Stimulated activated memory B cell treated with anti-CD40 and anti-IgM and Interleukin-4, amounts not matched to agents 10 μg/mL and 1 μg/mL and 100 μg/mL, for 72 hours (primary cell): Measurements from ENCODE around the gene MRPL58.
A peak's percentile ranks its signal among the peaks of the same experiment; 100 is the strongest.
"Not testable (repeated sequence)": the region's sequence is repeated elsewhere in the genome, so short reads cannot be mapped to it uniquely, and the experiment has no call there.

ENCODE experiments used
- ATAC-seq: fragments of 150-1000 bp; cut with Tn5 transposase; 2 replicates; pipeline ENCODE4 v1.10.0; 2021
- H3K27ac Mint-ChIP-seq: one replicate; pipeline ENCODE4 v1.8.0; 2022; ENCODE audit warnings: mild to moderate bottlenecking, mixed read lengths
- H3K27me3 Mint-ChIP-seq: one replicate; pipeline ENCODE4 v1.8.0; 2022; ENCODE audit warnings: mixed read lengths
- H3K36me3 Mint-ChIP-seq: one replicate; pipeline ENCODE4 v1.8.0; 2022; ENCODE audit warnings: mixed read lengths
- H3K4me1 Mint-ChIP-seq: one replicate; pipeline ENCODE4 v1.8.0; 2022; ENCODE audit warnings: mixed read lengths
- H3K4me3 Mint-ChIP-seq: one replicate; pipeline ENCODE4 v1.8.0; 2022; ENCODE audit warnings: mild to moderate bottlenecking, moderate library complexity, mixed read lengths
- H3K9me3 Mint-ChIP-seq: one replicate; pipeline ENCODE4 v1.8.0; 2022; ENCODE audit warnings: mixed read lengths

The MRPL58 gene

DNA sequence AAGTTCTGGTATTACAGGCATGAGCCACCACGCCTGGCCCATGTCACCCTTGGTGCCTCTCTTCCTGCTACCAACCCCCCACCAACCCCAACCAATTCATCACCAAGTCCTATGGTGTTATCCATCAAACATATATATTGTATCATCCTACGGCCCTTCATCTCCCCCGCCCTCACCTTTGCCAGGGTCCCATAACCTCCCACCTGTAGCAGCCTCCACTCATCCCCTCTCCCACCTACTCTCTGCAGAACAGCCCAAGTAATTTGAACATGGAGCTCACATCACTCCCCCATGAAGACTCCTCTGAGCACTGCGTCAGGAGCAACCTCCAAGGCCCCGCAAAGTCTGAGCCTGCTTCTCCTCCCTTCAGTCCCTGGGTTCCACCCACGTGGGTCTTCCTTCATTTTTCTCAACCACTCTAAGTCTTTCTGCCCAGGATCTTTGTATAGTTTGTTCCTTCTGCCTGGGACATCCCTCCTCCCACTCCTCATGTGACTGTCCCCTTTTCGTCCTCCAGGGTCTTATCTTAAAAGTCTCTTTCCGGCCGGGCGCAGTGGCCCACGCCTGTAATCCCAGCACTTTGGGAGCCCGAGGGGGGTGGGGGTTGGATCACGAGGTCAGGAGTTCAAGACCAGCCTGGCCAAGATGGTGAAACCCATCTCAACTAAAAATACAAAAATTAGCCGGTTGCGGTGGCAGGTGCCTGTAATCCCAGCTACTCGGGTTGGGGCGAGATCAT lies 32.9 kb upstream of the MRPL58 start:
- H3K9me3 Mint-ChIP-seq: no peaks in the 10 kb centered on the region
- peaks cover 11% of the 10 kb centered on the region for H3K4me1 Mint-ChIP-seq
- no peak overlapping the region for H3K4me3 Mint-ChIP-seq
- no peak for ATAC-seq
- no peak overlapping the region for H3K27ac Mint-ChIP-seq
- H3K36me3 Mint-ChIP-seq: no peaks in the 10 kb centered on the region
- peaks cover 61% of the 10 kb centered on the region for H3K27me3 Mint-ChIP-seq

DNA sequence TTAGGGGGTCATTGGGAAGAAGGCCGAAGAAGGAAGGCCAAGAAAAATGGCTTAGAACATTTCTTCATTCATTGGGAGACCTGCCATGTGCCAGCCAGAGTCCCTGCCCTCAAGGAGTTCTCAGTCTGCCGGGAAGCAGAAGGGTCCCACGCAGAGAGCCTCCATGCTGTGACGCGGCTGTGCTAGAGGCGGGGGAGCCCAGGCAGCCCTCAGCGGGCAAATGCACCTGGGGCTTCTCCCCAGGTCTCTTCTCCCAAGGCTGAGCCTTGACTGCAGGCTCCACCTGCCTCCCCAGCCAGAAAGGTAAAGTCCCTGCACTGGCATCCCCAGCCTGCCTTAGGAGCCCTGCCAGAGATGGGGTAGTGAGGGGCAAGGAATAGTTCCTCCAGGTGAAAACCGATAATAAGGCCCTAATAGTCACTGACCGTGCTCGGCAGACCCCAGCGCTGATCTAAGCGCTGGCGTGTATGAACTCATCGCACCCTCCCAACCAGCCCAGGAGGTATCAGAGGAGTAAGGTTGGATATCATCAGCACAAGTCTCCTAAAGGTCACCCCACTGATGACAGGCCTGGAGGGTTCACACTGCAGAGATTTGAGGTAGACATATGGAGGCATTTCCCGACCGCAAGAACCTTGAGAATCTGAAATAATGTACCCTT lies 31.0 kb upstream of the MRPL58 start:
- H3K9me3 Mint-ChIP-seq: no peaks in the 10 kb centered on the region
- peaks cover 61% of the 10 kb centered on the region for H3K27me3 Mint-ChIP-seq
- H3K36me3 Mint-ChIP-seq: no peaks in the 10 kb centered on the region
- peak overlapping the region; percentile 40 for H3K27ac Mint-ChIP-seq
- peaks cover 13% of the 10 kb centered on the region for H3K4me1 Mint-ChIP-seq
- H3K4me3 Mint-ChIP-seq: peak overlapping the region; percentile 78
- ATAC-seq: no peak

DNA sequence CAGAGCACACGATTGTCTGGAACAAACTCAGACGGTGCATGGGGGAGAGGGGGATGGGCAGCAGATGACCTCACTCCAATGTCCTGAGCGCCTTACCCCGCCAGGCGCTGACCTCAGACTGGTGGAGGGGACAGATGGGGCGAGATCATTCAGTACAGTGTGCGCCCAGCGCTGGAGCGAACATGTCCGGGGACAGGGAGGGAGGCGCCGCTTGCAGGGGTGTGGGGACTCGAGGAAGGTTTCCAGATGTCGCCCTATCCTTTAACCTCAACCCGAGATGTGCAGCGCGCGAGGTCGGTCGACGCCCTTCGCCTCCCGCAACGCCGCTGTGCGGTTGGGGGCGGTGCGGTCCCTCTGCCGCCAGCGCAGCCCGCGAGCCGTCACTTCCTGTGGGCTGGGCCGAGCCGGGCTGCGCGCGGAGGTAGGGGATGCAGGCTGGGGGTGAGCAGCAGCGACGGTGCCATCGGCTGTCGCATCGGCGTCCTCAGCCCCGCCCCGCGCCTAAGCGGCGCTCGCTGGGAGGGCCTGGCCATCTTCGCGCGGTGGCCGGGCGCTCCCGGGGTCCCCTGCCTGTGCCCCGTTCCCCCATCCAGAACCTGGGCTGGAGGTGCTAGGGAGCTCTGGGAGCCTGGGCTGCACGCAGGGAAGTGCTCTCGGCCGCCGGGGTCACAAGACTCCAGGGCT lies 30.3 kb upstream of the MRPL58 start:
- Mint-ChIP-seq H3K27ac (peak overlapping the region; percentile 40), H3K4me3 (peak overlapping the region; percentile 78), H3K9me3 (no peaks in the 10 kb centered on the region), H3K36me3 (no peaks in the 10 kb centered on the region), H3K27me3 (peaks cover 61% of the 10 kb centered on the region), H3K4me1 (peaks cover 20% of the 10 kb centered on the region)
- peak; percentile 92 for ATAC-seq

DNA sequence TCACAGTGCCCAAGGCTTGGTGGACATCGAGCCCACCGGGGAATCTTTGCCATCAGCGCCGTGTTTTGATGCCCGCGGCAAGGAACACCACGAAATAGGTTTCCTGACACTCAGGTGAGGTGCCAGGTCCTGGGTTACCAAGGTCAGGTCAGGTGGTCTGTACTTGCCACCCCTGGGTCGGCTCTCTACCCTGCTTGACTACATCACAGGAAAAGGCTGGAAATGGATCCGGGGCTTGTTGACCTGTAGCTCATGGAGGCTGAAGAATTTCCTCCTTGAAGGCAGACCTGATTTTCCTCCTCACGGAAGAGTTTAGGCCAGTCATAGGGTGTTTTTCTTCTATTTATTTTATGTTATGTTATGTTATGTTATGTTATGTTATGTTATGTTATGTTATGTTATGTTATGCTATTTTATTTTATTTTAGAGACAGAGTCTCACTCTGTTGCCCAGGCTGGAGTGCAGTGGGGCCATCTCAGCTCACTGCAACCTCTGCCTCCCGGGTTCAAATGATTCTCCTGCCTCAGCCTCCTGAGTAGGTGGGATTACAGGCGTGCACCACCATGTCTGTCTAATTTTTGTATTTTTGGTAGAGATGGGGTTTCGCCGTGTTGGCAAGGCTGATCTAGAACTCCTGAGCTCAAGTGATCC lies 29.7 kb upstream of the MRPL58 start:
- H3K4me1 Mint-ChIP-seq: peaks cover 22% of the 10 kb centered on the region
- peak overlapping the region; percentile 40 for H3K27ac Mint-ChIP-seq
- H3K9me3 Mint-ChIP-seq, H3K36me3 Mint-ChIP-seq, ATAC-seq: not testable (repeated sequence)
- H3K4me3 Mint-ChIP-seq: peak overlapping the region; percentile 78
- H3K27me3 Mint-ChIP-seq: peaks cover 65% of the 10 kb centered on the region

DNA sequence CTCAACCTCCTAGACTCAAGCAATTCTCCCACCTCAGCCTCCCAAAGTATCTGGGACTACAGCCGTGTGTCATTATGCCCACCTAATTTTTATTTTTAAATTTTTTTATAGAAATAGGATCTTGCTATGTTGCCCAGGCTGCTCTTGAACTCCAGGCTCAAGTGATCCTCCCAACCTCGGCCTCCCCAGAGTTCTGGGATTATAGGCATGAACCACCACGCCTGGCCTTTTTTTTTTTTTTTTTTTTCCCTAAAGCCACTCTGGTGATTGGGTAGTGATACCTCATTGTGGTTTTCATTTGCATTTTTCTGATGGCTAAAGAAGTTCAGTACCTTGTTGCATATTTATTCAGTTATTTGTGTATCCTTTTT lies 26.3 kb upstream of the MRPL58 start:
- no peaks in the 10 kb centered on the region for H3K36me3 Mint-ChIP-seq
- peaks cover 54% of the 10 kb centered on the region for H3K27me3 Mint-ChIP-seq
- no peak for ATAC-seq
- H3K9me3 Mint-ChIP-seq: no peaks in the 10 kb centered on the region
- H3K4me1 Mint-ChIP-seq: peaks cover 27% of the 10 kb centered on the region
- H3K4me3 Mint-ChIP-seq: no peak overlapping the region
- no peak overlapping the region for H3K27ac Mint-ChIP-seq

GRCh38 chr17:74987418-74987908 lies 25.0 kb upstream of the MRPL58 start, which contains the start of gene CDR2L:
CDR2L (plus strand) TSS chr17:74987632; CDS start chr17:74988044, 412 bp downstream.
- peaks cover 18% of the 10 kb centered on the region for H3K4me1 Mint-ChIP-seq
- peak; percentile 96 for ATAC-seq
- peak within 1 kb of the TSS; percentile 71 for H3K4me3 Mint-ChIP-seq
- no peaks in the 10 kb centered on the region for H3K9me3 Mint-ChIP-seq
- H3K27me3 Mint-ChIP-seq: peaks cover 49% of the 10 kb centered on the region
- H3K27ac Mint-ChIP-seq: no peak within 1 kb of the TSS
- H3K36me3 Mint-ChIP-seq: no peaks in the 10 kb centered on the region

- Mint-ChIP-seq H3K4me1 (peaks cover 18% of the 10 kb centered on the region), H3K27me3 (peaks cover 49% of the 10 kb centered on the region)
- ATAC-seq: peak; percentile 69
Observed at GRCh38 chr17:74987909-74988711, 24.4 kb upstream of the MRPL58 start.

DNA sequence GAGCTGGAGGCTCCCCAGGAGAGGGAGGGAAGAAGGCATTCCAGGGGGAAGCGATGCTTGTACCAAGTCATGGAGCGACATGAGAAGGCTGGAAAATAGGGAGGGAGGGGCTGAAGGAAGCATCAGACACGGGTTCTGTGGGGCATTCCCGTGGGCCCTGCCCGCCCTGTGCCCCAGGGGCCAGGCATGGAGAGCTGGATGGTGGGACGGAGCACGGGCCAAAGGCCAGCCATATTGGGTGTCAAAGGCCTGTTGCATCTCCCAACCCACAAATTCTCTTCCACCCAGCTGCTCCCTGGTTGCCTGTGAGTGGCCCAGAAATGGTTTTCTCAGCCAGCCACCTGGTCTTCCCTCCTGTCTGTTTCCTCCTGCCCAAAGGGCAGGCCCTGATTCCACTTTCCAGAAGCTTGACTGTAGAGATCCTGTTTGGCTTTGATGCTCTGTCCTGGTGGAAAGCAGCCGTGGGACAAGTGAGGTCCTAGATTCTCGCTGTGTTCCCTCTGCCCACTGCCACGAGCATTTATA lies 21.8 kb upstream of the MRPL58 start:
- no peaks in the 10 kb centered on the region for H3K9me3 Mint-ChIP-seq
- peaks cover 18% of the 10 kb centered on the region for H3K4me1 Mint-ChIP-seq
- peaks cover 36% of the 10 kb centered on the region for H3K27me3 Mint-ChIP-seq
- no peak overlapping the region for H3K4me3 Mint-ChIP-seq
- H3K27ac Mint-ChIP-seq: no peak overlapping the region
- no peaks in the 10 kb centered on the region for H3K36me3 Mint-ChIP-seq
- no peak for ATAC-seq

More at GRCh38 chr17:74987909-74988711, 24.4 kb upstream of the MRPL58 start:
- H3K36me3 Mint-ChIP-seq: no peaks in the 10 kb centered on the region
- H3K9me3 Mint-ChIP-seq: no peaks in the 10 kb centered on the region
- H3K27ac Mint-ChIP-seq: no peak overlapping the region
- H3K4me3 Mint-ChIP-seq: peak overlapping the region; percentile 64

DNA sequence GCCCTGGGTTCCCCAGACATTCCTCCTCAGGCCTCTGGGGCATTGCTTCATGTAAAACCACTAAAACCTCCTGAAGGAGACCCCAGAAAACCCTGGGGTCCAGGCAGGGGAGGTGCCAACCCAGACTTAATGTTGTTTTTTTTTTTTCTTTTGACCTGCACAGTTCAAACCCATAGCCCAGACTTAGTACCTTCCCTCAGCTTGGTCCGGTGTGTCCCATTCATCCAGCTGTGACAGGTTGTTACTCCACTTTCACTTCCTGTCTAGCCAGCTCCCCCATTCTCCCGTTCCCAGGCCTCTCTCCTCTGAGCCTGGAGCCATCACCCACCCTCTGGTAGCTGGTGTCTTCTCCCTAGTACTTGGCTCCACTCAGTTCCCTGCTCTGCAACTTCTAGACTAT lies 20.2 kb upstream of the MRPL58 start:
- H3K9me3 Mint-ChIP-seq: no peaks in the 10 kb centered on the region
- H3K36me3 Mint-ChIP-seq: no peaks in the 10 kb centered on the region
- ATAC-seq: no peak
- peaks cover 8% of the 10 kb centered on the region for H3K4me1 Mint-ChIP-seq
- no peak overlapping the region for H3K4me3 Mint-ChIP-seq
- H3K27me3 Mint-ChIP-seq: peaks cover 22% of the 10 kb centered on the region
- H3K27ac Mint-ChIP-seq: no peak overlapping the region

GRCh38 chr17:74994440-74994839 lies 18.0 kb upstream of the MRPL58 start:
- Mint-ChIP-seq H3K27ac (no peak overlapping the region), H3K9me3 (no peaks in the 10 kb centered on the region), H3K27me3 (peaks cover 3% of the 10 kb centered on the region)

DNA sequence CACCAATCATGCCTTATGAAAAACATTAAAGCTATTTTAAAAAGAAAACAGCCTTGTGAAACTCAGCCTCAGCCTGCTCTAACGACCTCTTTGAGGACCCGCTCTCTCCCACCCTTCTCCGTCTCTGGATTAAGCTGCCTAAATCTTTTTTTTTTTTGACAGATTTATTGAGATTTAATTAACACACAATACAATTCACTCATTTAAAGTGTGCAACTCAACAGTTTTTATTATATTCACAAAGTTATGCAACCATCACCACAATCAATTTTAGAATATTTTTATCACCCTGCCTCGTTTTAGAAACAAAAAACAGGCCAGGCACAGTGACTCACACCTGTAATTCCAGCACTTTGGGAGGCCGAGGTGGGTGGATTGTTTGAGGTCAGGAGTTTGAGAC lies 16.6 kb upstream of the MRPL58 start:
- Mint-ChIP-seq H3K4me3 (no peak overlapping the region), H3K4me1 (no peaks in the 10 kb centered on the region), H3K36me3 (no peaks in the 10 kb centered on the region), H3K27me3 (peaks cover 3% of the 10 kb centered on the region), H3K9me3 (no peaks in the 10 kb centered on the region), H3K27ac (no peak overlapping the region)
- no peak for ATAC-seq

More at GRCh38 chr17:74994440-74994839, 18.0 kb upstream of the MRPL58 start:
- no peaks in the 10 kb centered on the region for H3K36me3 Mint-ChIP-seq
- ATAC-seq: no peak
- H3K4me1 Mint-ChIP-seq: no peaks in the 10 kb centered on the region
- H3K4me3 Mint-ChIP-seq: no peak overlapping the region

GRCh38 chr17:74998783-74999182 lies 13.7 kb upstream of the MRPL58 start:
- no peak overlapping the region for H3K4me3 Mint-ChIP-seq
- H3K27ac Mint-ChIP-seq: no peak overlapping the region
- ATAC-seq: no peak
- no peaks in the 10 kb centered on the region for H3K9me3 Mint-ChIP-seq
- peaks cover 23% of the 10 kb centered on the region for H3K27me3 Mint-ChIP-seq
- peaks cover 9% of the 10 kb centered on the region for H3K4me1 Mint-ChIP-seq
- H3K36me3 Mint-ChIP-seq: no peaks in the 10 kb centered on the region

GRCh38 chr17:74999523-74999922 lies 12.9 kb upstream of the MRPL58 start:
- peaks cover 9% of the 10 kb centered on the region for H3K4me1 Mint-ChIP-seq
- H3K36me3 Mint-ChIP-seq: no peaks in the 10 kb centered on the region
- H3K9me3 Mint-ChIP-seq: no peaks in the 10 kb centered on the region
- H3K27me3 Mint-ChIP-seq: peaks cover 29% of the 10 kb centered on the region
- ATAC-seq: no peak
- H3K4me3 Mint-ChIP-seq: no peak overlapping the region
- no peak overlapping the region for H3K27ac Mint-ChIP-seq
